ENCODE results near the gene PIP5K1A. TPM values are rescaled to one million over a fixed set of nuclear protein-coding genes. Genes with fewer than 3 reads are reported as not detected.

PIP5K1A gene
- total and polyA plus RNA-seq, 9 of the 15 experiments (the other 6 are each of a cell fraction or from before 2014, with no cell fraction given), result 1.9 to 42.4 (median 18.8) TPM

GRCh38 chr1:151198254-151199127 lies at the start of gene PIP5K1A (continued):
- no peak for TF ChIP-seq ZNF280B (CRISPR knock-in tag; IDR thresholded peaks at IDR 0.05)
- TF ChIP-seq CHCHD3 (CRISPR knock-in tag; IDR thresholded peaks at IDR 0.05), result 0 out of 2 replicates have a peak, but pooled peaks have one; percentile 20
- TF ChIP-seq SIN3A (IDR thresholded peaks at IDR 0.05; ENCODE audit: borderline replicate concordance in 2 of 2, control insufficient read depth in 1 of 2, low read depth in 2 of 2, low read length in 2 of 2), result 0 out of 4 replicates have a peak, but pooled peaks of 1 of the 2 experiments have one; percentile 45
- TF ChIP-seq GTF2B (IDR thresholded peaks at IDR 0.05; ENCODE audit: extremely low read depth, insufficient read length), result no peak
- TF ChIP-seq PRDM10 (IDR thresholded peaks at IDR 0.05; ENCODE audit: partially characterized antibody), result peak; percentile 90
- no peak for TF ChIP-seq CSDE1 (IDR thresholded peaks at IDR 0.05)
- no peak for TF ChIP-seq ZNF24 (IDR thresholded peaks at IDR 0.05)
- no peak for TF ChIP-seq ILF3 (IDR thresholded peaks at IDR 0.05; ENCODE audit: borderline replicate concordance)
- no peak for TF ChIP-seq KLF6 (CRISPR knock-in tag; IDR thresholded peaks at IDR 0.05; ENCODE audit: borderline replicate concordance)
- TF ChIP-seq ZSCAN29 (IDR thresholded peaks at IDR 0.05), result peak; percentile 70; the same call in 1 of the 2 replicates
- no peak for TF ChIP-seq HDAC8 (tag; IDR thresholded peaks at IDR 0.05)
- peak; percentile 98 for TF ChIP-seq ZBTB2 (IDR thresholded peaks at IDR 0.05)
- TF ChIP-seq CTCFL (IDR thresholded peaks at IDR 0.05; ENCODE audit: borderline replicate concordance, insufficient read depth, low read depth, low read length, poor library complexity, severe bottlenecking), result no peak
- TF ChIP-seq TRIM24 (IDR thresholded peaks at IDR 0.05), result no peak
- TF ChIP-seq NFE2L1 (tag; IDR thresholded peaks at IDR 0.05; ENCODE audit: borderline replicate concordance, low read depth), result no peak
- TF ChIP-seq ARID2 (IDR thresholded peaks at IDR 0.05), result no peak
- no peak for TF ChIP-seq RAD21 (CRISPR knock-in tag; conservative IDR thresholded peaks at IDR 0.05 in 1 of 2, IDR thresholded peaks at IDR 0.05 in 1 of 2)

Measured in K562 (cell line).